KMS-11 (cell line): Measurements from ENCODE around the gene CACNA2D2.

Experiments
- H2AFZ ChIP-seq: fragments of 200-600 bp; sonication (generic); 2 replicates; pipeline ENCODE4 v1.6.1; 2016; ENCODE audit warnings: antibody characterized with exemption, mixed run types, low read depth
- H3K27ac ChIP-seq: fragments of 200-600 bp; sonication (generic); 2 replicates; pipeline ENCODE4 v1.6.1; 2016; ENCODE audit warnings: mild to moderate bottlenecking, mixed run types
- H3K27me3 ChIP-seq: fragments of 200-600 bp; sonication (generic); 2 replicates; pipeline ENCODE4 v1.6.1; 2017; ENCODE audit warnings: mild to moderate bottlenecking, low read depth, mixed run types, moderate library complexity; ENCODE audit not compliant: insufficient read depth
- H3K36me3 ChIP-seq: fragments of 200-600 bp; sonication (generic); 2 replicates; pipeline ENCODE4 v1.6.1; 2017; ENCODE audit warnings: mild to moderate bottlenecking, mixed run types; ENCODE audit not compliant: insufficient read depth
- H3K4me1 ChIP-seq: fragments of 200-600 bp; sonication (generic); 2 replicates; pipeline ENCODE4 v1.6.1; 2016; ENCODE audit warnings: mild to moderate bottlenecking, low read depth, mixed run types; ENCODE audit not compliant: poor library complexity, severe bottlenecking
- H3K4me2 ChIP-seq: fragments of 200-600 bp; sonication (generic); 2 replicates; pipeline ENCODE4 v1.7.0; 2016; ENCODE audit warnings: mild to moderate bottlenecking, mixed run types
- H3K4me3 ChIP-seq: fragments of 200-600 bp; sonication (generic); IDR thresholded peaks from 2 replicates; pipeline ENCODE4 v1.6.1; 2017; ENCODE audit warnings: low read depth, low read length, mixed read lengths; ENCODE audit not compliant: insufficient read depth
- H3K79me2 ChIP-seq: fragments of 200-600 bp; sonication (generic); 2 replicates; pipeline ENCODE4 v1.6.1; 2016; ENCODE audit warnings: low read depth, mixed run types; ENCODE audit not compliant: insufficient read depth
- H3K9ac ChIP-seq: fragments of 200-600 bp; sonication (generic); 2 replicates; pipeline ENCODE4 v1.6.1; 2016; ENCODE audit warnings: mild to moderate bottlenecking, mixed run types
- H4K20me1 ChIP-seq: fragments of 200-600 bp; sonication (generic); 2 replicates; pipeline ENCODE4 v1.6.1; 2016; ENCODE audit warnings: mild to moderate bottlenecking, mixed run types; ENCODE audit not compliant: insufficient read depth
- TF ChIP-seq, protein P1 (sequence below): fragments of 200-600 bp; sonication (generic); conservative IDR thresholded peaks from 2 replicates; pipeline ENCODE4 v1.6.1; 2017; ENCODE audit warnings: low read depth, mild to moderate bottlenecking, antibody characterized with exemption, low read length, moderate library complexity, mixed read lengths

The CACNA2D2 gene

DNA sequence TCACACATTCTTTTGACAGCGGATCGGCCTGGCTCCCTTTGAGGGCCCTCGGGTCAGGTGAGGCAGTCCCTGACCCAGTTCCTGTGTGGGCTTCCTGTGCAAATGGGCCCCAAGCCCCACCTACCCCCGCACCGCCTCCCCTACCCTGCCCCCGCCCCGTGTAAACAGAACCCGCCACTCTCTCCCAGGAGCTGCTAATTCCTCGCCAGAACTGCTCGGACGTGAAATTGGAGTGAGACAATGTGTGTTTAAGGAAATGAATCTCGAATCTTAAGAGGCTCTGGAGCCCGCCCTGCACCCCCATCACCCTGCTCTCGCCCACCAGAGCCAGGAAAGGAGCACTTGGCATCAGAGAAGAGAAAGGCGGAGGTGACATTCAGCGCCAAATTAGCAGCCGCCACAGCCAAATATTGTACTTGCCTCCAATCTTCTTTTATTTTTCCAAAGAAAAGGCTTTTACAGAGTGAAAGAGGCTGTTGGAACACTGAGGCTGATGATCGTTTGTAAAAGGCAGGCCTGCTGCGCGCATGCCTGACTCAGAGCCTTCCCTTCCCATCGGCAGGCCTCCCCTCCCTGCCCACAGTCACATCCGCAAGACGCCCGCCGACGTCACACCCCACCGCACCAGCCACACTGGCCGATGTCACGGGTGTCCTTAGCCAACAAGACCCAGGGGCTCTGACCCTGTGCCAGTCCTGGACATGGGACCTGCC lies 53.1 kb downstream of the CACNA2D2 start:
- H3K79me2 ChIP-seq = no peaks in the 10 kb centered on the region
- no peaks in the 10 kb centered on the region for H3K4me1 ChIP-seq
- H3K36me3 ChIP-seq = no peaks in the 10 kb centered on the region
- no peaks in the 10 kb centered on the region for H4K20me1 ChIP-seq
- H3K4me3 ChIP-seq = no peak overlapping the region
- TF ChIP-seq, protein P1, sequence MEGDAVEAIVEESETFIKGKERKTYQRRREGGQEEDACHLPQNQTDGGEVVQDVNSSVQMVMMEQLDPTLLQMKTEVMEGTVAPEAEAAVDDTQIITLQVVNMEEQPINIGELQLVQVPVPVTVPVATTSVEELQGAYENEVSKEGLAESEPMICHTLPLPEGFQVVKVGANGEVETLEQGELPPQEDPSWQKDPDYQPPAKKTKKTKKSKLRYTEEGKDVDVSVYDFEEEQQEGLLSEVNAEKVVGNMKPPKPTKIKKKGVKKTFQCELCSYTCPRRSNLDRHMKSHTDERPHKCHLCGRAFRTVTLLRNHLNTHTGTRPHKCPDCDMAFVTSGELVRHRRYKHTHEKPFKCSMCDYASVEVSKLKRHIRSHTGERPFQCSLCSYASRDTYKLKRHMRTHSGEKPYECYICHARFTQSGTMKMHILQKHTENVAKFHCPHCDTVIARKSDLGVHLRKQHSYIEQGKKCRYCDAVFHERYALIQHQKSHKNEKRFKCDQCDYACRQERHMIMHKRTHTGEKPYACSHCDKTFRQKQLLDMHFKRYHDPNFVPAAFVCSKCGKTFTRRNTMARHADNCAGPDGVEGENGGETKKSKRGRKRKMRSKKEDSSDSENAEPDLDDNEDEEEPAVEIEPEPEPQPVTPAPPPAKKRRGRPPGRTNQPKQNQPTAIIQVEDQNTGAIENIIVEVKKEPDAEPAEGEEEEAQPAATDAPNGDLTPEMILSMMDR = no peak
- no peak overlapping the region for H3K27ac ChIP-seq
- H2AFZ ChIP-seq = no peak overlapping the region
- H3K4me2 ChIP-seq = no peak overlapping the region
- no peak overlapping the region for H3K9ac ChIP-seq
- peaks cover 4% of the 10 kb centered on the region; the same call in 1 of the 2 replicates for H3K27me3 ChIP-seq

DNA sequence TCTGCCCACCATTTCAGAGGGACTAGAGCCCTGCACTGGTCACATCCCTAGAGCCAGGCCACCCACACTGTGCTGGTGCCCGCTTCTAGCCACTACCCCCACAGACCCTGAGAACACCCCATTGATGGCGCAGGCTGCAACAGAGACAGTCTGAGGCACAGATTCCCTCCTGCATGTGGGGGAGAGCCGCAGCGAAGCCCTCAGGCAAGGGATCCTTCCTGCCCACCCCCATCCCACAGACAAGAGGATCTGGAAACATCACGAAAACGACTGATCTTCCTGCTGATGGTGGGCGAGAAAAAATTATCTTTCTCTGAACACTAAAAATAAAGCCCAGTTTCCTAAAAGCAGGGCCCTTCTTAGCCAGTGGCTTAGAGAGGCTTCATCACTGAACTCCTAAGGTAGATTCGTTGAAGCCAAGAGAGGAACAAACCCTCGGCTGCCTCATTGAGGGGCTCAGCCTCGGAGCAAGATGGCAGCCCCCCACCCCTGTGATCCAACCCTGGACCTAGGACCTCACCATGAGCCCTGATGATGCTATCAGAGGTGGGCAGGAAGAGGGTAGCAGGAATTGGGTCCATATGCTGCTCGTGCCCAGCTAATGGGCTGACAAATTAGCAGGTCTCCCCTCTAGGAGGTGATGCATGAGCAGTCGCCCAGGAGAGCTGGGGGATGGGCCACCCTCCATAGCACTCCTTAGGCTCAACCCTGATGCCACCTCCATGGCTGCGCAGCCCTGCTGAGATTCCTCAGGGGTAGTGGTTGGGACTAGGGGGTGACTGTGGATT lies 54.5 kb downstream of the CACNA2D2 start:
- no peak overlapping the region for H2AFZ ChIP-seq
- TF ChIP-seq, protein P1 = no peak
- peaks cover 5% of the 10 kb centered on the region; the same call in 1 of the 2 replicates for H3K27me3 ChIP-seq
- H3K36me3 ChIP-seq = no peaks in the 10 kb centered on the region
- H3K27ac ChIP-seq = no peak overlapping the region
- H3K4me1 ChIP-seq = no peaks in the 10 kb centered on the region
- no peaks in the 10 kb centered on the region for H4K20me1 ChIP-seq
- no peaks in the 10 kb centered on the region for H3K79me2 ChIP-seq
- no peak overlapping the region for H3K4me2 ChIP-seq
- H3K9ac ChIP-seq = no peak overlapping the region
- H3K4me3 ChIP-seq = no peak overlapping the region

DNA sequence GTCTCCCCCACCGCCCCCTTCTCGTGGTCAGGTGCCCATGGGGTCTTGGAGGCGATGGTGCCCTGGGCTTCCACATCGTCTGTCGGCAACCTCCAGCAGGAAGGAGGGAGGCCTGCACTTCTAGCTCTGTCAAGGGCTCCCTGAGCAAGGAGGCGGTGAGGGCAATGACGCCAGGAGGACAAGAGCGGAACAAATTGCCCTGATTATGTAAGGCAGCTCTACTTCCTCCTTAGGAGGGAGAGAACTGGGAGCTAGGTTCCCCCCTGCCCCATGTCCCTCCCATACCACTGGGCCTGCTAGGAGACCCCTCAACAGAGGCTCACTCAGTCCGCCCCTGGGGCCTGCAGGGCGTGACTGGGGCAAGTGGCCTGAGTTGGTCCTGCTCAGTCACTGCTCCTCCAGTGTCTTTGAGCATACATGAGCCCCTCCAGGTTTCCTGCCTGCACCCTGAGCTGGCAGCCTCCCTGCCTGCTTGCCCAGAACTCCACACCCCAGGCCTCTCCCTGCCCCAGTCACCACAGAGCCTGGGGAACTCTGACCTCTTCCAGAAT lies 56.1 kb downstream of the CACNA2D2 start:
- no peaks in the 10 kb centered on the region for H4K20me1 ChIP-seq
- H3K9ac ChIP-seq = no peak overlapping the region
- no peak overlapping the region for H3K27ac ChIP-seq
- no peaks in the 10 kb centered on the region for H3K36me3 ChIP-seq
- no peak overlapping the region for H2AFZ ChIP-seq
- H3K4me3 ChIP-seq = no peak overlapping the region
- H3K79me2 ChIP-seq = no peaks in the 10 kb centered on the region
- no peaks in the 10 kb centered on the region for H3K4me1 ChIP-seq
- peaks cover 8% of the 10 kb centered on the region; the same call in 1 of the 2 replicates for H3K27me3 ChIP-seq
- H3K4me2 ChIP-seq = no peak overlapping the region
- TF ChIP-seq, protein P1 = no peak

DNA sequence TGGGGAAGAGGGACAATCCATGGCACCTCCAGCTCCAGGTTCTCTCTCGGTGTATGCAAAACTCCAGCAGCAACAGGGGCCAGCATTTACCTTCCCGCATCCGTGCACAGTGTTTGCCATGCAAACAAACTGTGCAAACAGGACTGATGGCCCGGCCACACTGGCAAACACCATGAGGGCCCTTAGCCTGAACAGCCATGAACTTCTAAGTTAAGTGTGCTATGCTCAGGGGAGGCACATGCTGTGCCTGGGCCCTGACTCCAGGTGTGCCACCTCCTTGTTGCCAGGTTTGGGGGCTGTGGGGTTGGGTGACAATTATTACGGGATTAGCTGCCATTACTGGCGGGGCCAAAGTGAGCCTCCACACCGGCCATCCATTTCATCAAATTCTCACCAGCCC lies 57.5 kb downstream of the CACNA2D2 start:
- no peak overlapping the region for H3K27ac ChIP-seq
- H3K9ac ChIP-seq = no peak overlapping the region

More for the DNA sequence above, 57.5 kb downstream of the CACNA2D2 start:
- TF ChIP-seq, protein P1 = no peak
- Histone ChIP-seq H3K4me3 (no peak overlapping the region), H2AFZ (no peak overlapping the region), H3K36me3 (no peaks in the 10 kb centered on the region), H3K27me3 (peaks cover 8% of the 10 kb centered on the region; the same call in 1 of the 2 replicates), H3K79me2 (no peaks in the 10 kb centered on the region), H4K20me1 (no peaks in the 10 kb centered on the region), H3K4me1 (no peaks in the 10 kb centered on the region), H3K4me2 (no peak overlapping the region)
